ENCODE data around the gene ZCCHC7.

Gene ZCCHC7

GRCh38 chr9:37381094-37381741 lies 260.8 kb downstream of the ZCCHC7 start:
- TF ChIP-seq CTCF (conservative IDR thresholded peaks at IDR 0.05; ENCODE audit: control insufficient read depth, insufficient read depth, low read depth, low read length): no peak
- H3K4me3 ChIP-seq (ENCODE audit: control insufficient read depth, low read depth, low read length): no peak overlapping the region
- no peak for DNase-seq (ENCODE audit: low read depth)

- no peak for TF ChIP-seq CTCF (conservative IDR thresholded peaks at IDR 0.05; ENCODE audit: control insufficient read depth, insufficient read depth, low read depth, low read length)
- DNase-seq (ENCODE audit: low read depth): no peak
- no peak overlapping the region for H3K4me3 ChIP-seq (ENCODE audit: control insufficient read depth, low read depth, low read length)
Measured at GRCh38 chr9:37382161-37382981, 262.0 kb downstream of the ZCCHC7 start.

GRCh38 chr9:37382982-37383357 lies 262.6 kb downstream of the ZCCHC7 start:
- no peak overlapping the region for H3K4me3 ChIP-seq (ENCODE audit: control insufficient read depth, low read depth, low read length)
- no peak for TF ChIP-seq CTCF (conservative IDR thresholded peaks at IDR 0.05; ENCODE audit: control insufficient read depth, insufficient read depth, low read depth, low read length)
- DNase-seq (ENCODE audit: low read depth): no peak

- no peak overlapping the region for H3K4me3 ChIP-seq (ENCODE audit: control insufficient read depth, low read depth, low read length)
- TF ChIP-seq CTCF (conservative IDR thresholded peaks at IDR 0.05; ENCODE audit: control insufficient read depth, insufficient read depth, low read depth, low read length): no peak
- no peak for DNase-seq (ENCODE audit: low read depth)
Measured at GRCh38 chr9:37383393-37383792, 263.0 kb downstream of the ZCCHC7 start.

GRCh38 chr9:37383876-37384746 lies 263.7 kb downstream of the ZCCHC7 start:
- no peak for DNase-seq (ENCODE audit: low read depth)
- no peak overlapping the region for H3K4me3 ChIP-seq (ENCODE audit: control insufficient read depth, low read depth, low read length)
- no peak for TF ChIP-seq CTCF (conservative IDR thresholded peaks at IDR 0.05; ENCODE audit: control insufficient read depth, insufficient read depth, low read depth, low read length)

- no peak for TF ChIP-seq CTCF (conservative IDR thresholded peaks at IDR 0.05; ENCODE audit: control insufficient read depth, insufficient read depth, low read depth, low read length)
- DNase-seq (ENCODE audit: low read depth): no peak
- no peak overlapping the region for H3K4me3 ChIP-seq (ENCODE audit: control insufficient read depth, low read depth, low read length)
Measured at GRCh38 chr9:37385286-37385685, 264.9 kb downstream of the ZCCHC7 start.

All from fibroblast of mammary gland (primary cell).